Measurements from ENCODE around the gene ST7L.
"Not testable (repeated sequence)": the region's sequence is repeated elsewhere in the genome, so short reads cannot be mapped to it uniquely, and the experiment has no call there.

ST7L gene

GRCh38 chr1:112514901-112515300 is 104.0 kb downstream of the ST7L start:
- DNase-seq = no peak

DNA sequence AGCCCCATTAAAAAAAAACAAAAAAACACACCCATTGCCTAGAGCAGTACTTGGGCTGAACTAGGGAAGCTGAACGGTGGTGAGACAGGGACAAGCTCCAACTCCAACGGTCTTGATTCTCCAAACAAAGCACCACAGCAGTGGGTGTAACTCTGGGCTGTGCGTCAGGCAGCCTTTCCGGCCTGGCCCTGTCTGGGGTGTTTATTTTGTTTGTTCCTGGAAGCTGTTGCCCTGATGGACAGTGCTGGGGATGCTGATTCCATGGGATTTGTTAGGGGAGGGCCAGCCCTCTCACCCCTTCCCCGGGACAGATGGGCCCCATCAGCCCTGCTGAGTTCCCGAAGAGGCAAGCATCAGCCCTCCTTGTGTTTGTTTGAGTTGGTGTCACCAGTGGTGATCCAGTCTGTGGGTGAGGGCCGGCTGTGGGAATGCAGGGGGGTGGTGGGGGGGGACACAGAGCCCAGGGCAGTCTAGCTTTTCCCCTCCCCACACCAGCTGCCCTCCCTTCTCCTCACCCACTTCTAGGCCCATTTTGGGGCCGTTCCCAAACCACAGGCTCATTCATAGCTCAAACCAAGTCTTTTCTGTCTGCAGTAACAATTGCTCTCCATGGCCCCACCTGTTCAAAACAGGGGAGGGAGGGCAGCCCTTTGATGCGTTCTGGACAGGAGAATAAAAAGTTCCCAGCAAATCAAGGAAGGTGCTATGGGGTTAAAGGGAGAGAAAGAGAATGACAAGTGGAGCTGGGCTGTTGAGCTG is 105.7 kb downstream of the ST7L start:
- no peak for DNase-seq

GRCh38 chr1:112511897-112512296 is 107.0 kb downstream of the ST7L start:
- no peak for DNase-seq

DNA sequence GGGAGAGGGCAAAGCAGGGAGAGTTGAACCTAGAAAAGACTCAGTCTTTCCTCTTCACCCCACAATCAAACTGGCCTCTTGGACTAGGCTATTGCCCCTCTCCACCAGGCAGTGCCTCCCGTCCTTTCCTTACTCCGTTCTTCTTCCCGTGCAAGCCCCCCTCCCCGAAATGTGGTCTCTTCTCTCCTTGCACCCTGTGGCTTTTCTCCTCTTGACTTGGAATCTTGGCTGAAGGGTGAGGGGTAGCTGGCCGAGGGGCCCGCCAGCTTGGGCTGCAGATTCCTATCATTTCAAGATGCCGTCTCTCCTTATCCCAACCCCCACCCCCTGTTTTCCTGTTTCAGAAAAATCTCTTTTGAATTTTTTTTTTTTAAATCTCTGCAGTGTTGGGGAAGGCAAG is 108.6 kb downstream of the ST7L start:
- DNase-seq = no peak

DNA sequence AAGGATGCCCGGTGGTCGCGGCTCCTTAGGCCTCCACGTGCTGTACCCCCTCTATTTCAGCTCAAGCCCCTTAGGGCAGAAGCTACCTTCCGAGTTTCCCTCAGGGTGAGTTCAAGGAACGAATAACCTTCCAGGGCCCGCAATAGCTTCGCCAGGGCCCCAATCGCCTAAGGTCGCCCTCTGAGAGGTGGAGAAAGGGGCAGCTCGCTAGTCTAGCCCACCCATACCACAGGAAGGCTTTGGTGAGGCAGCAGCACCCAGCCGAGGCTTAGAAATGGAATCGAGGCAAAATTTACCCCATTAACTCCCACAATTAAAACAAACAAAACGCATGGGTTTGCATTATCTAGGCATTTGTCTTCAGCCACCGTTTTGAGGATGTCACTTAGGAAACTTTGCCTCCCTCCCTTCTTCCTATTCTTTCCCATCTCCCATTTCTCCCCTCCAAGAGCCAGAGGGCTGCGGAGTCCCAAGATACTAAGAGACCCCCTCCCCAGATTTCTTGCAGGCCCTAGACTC is 109.2 kb downstream of the ST7L start:
- no peak for DNase-seq

DNA sequence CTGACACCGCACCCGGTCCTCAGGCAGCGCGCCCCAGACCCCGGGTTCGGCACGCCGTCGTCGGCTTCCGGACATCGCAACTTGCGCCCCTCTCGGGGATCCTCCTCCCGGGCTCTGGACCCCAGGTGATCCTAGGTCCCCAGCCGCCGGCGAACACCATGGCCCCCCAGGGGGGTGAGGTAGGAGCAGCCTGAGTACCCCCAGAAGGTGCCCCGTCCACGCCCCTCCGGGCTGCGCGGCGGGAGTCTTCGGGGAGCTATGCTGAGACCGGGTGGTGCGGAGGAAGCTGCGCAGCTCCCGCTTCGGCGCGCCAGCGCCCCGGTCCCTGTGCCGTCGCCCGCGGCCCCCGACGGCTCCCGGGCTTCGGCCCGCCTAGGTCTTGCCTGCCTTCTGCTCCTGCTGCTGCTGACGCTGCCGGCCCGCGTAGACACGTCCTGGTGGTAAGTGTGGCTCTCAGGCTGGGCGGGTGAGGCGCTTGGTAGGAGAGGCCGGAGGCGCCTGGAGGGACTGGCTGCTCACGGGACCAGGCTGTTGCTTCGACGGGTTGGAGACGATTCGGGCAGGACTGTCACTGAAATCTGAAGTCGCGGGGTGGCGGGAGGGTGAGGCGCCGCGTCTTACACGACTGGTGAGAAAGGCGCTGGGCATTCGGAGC is 109.8 kb downstream of the ST7L start:
- no peak for DNase-seq

DNA sequence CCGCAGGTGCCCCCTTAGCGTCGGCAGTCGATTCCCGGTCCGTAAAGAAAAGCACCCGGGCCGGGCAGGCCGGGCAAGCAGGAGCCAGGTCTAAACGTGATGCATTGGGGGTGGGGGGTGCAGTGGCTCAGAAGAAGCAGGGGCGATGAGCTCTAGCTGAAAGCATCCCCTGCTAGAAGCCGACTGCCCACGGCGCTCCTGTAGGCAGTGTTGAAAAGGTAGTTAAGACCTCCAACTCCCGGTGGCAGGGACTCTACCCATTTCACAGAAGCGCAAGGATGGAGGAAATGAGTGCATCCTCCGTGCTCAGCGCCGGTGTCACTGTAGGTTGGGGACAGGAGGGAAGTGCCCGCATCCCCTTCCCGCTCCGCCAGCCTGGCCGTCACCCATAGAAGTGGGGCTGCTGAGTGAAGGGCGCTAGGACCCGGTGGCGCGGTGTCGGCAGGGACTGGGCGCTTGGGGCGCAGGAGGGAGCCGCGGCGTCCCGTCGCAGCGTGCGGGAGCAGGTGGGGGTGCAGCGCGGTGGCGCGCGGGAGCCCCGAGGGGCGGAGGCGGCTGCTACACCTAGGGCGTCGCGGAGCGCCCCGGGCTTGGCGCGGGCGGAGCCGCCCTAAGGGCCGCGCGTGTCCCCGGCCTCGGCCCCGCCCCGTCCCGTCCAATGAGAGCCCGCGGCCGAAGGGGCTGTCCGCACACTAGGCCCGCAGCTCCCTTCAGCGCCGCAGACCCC is 110.5 kb downstream of the ST7L start, which contains the start of gene WNT2B:
Gene WNT2B (plus strand): TSS at position 688 of the 727 bp plus-strand sequence. CDS start 298 bp downstream, outside the sequence.
- no peak for DNase-seq

- DNase-seq = no peak
Observed at GRCh38 chr1:112507921-112508277, 111.0 kb downstream of the ST7L start.

DNA sequence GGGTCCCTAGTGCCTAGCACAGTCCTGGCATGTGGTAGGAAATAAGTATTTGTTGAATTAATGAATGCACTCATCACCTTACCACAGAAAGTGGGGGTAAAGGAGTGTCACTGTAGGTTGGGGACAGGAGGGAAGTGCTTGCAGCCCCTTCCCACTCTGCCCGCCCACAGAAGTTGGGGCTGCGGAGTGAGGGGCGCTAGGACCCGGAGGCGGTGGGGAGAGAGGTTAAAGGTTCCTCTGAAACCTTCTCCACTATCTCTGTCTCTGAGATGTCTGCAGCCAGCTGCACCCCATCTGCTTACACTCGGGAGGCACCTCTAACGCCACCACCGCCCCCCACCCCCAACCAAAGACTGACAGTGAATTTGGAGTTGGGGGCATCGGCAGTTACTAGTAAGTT is 111.6 kb downstream of the ST7L start:
- DNase-seq = no peak

DNA sequence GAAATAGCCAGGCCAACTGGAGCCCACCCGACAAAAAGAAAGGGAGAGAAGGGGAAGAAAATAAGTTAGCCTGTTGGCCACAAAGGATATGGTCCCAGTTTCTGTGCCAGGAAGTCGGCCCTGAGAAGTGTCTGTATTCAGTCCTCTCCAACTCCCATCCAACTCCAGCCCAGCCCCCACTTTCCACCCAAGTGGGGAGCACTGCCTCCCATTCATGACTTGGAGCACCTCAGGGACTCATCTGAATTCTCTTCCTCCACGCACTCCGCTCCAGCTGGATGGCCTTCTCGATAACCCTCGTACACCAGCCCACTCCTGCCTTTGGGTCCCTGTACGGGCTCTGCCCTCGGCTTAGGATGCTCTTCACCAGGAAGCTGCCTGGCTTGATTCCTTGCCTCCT is 112.2 kb downstream of the ST7L start:
- DNase-seq = no peak

DNA sequence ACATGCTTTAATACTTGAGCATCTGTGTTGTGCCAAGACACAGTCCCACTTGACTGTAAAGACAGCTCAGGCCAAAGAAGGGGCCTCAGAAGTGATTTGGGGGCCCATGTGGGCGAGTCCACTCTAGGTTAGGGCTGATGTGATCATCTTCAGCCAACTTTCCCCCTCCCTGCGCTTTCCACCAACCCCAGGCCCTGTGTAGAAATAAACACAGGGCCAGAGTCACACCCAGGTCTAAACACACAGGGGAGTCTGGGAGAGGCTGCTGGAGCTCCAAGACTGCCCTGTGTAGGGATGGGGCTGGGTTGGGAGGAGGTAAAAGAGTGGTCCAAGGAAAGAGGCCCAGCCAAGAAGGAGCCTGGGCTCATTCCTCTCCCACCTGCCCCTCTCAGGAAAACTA is 112.6 kb downstream of the ST7L start:
- DNase-seq = no peak

GRCh38 chr1:112505878-112506277 is 113.1 kb downstream of the ST7L start:
- DNase-seq = no peak

- DNase-seq = no peak
Observed at GRCh38 chr1:112505400-112505785, 113.5 kb downstream of the ST7L start.

DNA sequence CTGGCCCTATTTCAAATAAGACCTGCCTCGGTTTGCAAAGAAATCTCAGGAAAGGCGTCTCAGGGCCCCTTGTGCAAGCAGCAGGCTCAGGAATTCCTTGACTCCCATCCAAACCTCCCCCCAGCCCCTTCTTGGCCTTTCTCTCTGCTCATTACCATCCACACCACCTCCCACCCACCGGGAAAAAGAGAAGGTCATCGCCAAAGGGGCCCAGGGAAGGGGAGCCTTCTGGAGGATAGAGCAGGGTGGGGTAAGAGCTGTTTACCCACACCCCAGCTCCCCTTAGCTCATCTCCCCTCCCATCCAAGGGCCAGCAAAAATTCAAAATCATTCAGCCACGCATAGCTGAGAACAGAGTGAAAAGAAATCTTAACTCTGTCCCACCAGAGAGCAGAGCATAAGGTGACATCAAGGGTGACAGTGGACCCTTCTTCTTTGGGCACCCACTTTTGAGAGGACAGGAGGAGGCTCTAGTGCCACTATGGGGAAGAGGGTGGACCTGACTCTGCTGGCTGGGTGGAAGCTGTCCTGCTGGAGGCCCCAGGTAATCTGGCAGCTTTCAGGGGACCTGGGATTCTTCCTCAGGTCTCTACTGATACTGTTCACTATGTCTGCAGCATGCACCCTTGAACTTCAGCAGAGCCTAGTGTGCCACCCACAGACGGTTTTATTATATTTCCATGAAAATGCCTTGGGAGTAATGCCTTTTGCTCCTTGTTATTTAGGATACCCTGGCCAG is 114.1 kb downstream of the ST7L start:
- DNase-seq = no peak

- DNase-seq = no peak
Observed at GRCh38 chr1:112504001-112504660, 114.8 kb downstream of the ST7L start.

DNA sequence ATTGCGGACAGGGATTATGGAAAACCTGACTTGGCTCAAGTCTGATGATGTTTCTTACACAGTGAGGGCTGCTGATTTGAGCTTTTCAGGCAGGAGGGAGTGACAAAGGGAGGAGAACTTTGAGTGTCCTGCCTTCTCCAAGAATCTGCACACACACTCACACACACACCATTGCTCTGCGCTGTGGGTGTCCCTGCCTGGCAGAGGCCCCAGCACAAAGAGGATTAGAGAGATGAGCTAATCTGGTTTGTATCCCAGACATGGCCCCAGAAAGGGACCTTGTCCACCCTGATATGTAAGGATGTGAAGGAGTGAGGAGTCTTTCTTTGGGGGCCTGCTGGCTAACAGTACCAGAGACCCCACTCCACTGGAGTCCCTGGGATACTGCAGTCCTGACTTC is 116.1 kb downstream of the ST7L start:
- no peak for DNase-seq

GRCh38 chr1:112501810-112502641 is 116.9 kb downstream of the ST7L start:
- no peak for DNase-seq

DNA sequence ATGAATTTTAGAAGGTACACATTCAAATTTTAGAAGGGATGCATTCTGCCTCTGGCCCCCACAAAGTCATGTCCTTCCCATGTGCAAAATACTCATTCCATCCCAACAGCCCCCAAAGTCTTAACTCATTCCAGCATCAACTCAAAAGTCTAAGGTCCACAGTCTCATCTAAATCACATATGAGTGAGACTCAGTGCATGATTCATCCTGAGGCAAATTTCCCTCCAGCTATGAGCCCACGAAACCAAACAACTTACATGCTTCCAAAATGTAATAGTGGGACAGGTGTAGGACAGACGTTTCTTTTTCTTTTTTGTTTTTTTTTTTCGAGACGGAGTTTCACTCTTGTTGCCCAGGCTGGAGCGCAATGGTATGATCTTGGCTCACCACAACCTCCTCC is 122.7 kb downstream of the ST7L start:
- DNase-seq = no peak

DNA sequence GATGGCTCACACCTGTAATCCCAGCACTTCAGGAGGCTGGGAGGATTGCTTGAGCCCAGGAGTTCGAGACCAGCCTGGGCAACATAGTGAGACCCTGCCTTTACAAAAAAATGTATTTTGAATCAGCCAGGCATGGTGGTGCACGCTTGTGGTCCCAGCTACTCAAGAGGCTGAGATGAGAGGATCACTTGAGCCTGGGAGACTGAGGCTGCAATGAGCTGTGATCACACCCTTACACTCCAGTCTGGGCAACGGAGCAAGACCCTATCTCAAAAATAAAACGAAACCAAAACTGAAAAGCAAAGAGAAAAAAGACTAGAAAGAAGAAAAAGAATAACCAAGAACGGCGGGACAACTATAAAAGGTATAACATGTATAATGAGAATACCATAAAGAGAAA is 125.6 kb downstream of the ST7L start:
- no peak for DNase-seq

DNA sequence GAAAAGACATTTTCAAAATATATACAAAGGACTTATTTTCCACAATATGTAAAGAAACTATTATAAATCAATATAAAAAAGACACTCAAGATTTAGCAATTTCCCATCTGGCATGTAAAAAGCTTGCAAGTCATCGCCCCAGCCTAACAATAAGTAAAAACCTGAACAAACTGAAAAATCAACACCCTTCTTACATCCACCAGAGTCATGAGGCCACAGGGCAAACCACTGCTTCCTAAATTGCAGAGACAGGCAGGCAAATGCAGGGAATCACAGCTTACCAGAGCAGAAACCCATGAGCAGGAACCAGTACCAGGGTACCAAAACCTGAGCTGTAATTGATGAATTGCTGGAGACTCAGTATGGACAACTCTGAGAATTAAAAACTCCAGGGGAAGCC is 126.9 kb downstream of the ST7L start:
- no peak for DNase-seq

DNA sequence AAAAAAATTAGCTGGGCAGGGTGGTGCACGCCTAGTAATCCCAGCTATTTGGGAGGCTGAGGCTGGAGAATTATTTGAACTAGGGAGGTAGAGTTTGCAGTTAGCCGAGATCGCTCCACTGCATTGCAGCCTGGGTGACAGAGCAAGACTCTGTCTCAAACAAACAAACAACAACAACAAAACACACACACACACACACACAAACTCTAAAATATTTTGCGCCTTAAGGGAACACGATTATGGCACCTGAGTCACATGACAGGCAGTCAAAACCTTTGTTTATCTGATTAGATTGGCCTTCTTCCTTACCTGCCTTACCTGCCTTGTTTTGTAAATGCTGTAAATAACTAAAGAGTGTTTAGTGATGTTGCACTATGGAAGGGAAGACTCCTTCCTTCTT is 130.8 kb downstream of the ST7L start:
- no peak for DNase-seq

DNA sequence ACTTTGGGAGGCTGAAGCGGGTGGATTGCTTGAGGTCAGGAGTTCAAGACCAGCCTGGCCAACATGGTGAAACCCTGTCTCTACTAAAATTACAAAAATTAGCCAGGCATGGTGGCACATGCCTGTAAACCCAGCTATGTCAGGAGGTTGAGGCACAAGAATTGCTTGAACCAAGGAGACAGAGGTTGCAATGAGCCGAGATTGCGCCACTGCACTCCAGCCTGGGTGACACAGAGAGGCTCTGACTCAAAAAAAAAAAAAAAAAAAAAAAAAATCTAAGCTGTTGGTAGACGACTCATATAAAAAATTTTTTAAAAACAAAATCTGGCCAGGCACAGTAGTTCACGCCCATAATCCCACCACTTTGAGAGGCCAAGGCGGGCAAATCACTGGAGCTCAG is 131.3 kb downstream of the ST7L start:
- not testable (repeated sequence) for DNase-seq

Data from SIG-M5 (cell line).